ENCODE measurements around the gene TRIM49.
"Not testable (repeated sequence)": the region's sequence is repeated elsewhere in the genome, so short reads cannot be mapped to it uniquely, and the experiment has no call there.

TRIM49 gene, protein sequence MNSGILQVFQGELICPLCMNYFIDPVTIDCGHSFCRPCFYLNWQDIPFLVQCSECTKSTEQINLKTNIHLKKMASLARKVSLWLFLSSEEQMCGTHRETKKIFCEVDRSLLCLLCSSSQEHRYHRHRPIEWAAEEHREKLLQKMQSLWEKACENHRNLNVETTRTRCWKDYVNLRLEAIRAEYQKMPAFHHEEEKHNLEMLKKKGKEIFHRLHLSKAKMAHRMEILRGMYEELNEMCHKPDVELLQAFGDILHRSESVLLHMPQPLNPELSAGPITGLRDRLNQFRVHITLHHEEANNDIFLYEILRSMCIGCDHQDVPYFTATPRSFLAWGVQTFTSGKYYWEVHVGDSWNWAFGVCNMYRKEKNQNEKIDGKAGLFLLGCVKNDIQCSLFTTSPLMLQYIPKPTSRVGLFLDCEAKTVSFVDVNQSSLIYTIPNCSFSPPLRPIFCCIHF

DNA sequence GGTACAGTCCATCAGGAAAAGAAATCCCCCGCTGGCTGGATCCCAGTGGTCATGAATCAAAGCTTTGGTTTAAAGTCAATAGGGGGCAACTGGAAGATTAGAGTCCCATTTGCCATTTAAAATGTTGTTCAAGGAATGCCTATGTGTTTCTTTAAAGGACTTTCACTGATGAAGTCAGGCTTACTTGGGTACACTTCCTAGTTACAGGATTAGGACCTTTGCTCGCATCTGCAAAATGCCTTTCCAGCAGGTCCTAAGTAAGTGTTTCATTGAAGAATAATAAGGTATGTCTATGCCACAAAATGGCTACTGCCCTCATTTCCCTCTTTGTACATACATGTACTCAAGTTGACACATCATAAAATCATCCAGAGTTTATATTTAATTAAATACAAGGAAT lies at the start of gene TRIM49:
Gene TRIM49 (minus strand): TSS at position 101 of the 400 bp plus-strand sequence. CDS start 4,106 bp downstream, outside the sequence.
- not testable (repeated sequence) for DNase-seq

- DNase-seq, result not testable (repeated sequence)
Measured at GRCh38 chr11:89826694-89827093, 18.3 kb upstream of the TRIM49 start.

DNA sequence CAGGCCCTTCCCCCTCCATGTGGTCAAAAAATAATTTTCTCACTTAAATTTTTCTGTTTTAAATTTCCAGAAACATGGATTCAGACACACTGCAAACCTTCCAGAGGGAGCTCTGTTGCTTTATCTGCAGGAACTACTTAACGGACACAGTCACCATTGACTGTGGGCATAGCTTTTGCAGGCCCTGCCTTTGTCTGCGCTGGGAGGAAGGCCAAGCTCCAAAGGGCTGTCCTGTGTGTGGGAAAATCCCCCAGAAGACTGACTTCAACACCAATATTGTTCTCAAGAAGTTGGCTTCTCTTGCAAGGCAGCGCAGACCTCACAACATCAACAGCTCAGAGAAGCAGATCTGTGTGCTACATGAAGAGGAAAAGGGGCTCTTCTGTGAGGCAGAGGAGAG lies 11.6 kb upstream of the TRIM49 start:
- DNase-seq, result not testable (repeated sequence)

DNA sequence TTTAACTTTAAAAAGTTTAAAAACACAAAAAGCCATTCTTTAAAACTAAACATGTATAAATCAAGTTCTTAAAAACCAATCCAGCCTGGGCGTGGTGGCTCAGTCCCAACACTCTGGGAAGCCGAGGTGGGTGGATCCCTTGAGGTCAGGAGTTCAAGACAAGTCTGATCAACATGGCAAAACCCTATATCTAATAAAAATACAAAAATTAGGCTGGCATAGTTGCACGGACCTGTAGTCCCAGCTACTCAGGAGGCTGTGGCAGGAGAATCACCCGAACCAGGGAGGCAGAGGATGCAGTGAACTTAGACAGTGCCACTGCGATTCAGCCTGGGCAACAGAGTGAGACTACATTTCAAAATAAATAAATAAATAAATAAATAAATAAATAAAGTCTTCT lies 5.2 kb upstream of the TRIM49 start:
- DNase-seq, result not testable (repeated sequence)

GRCh38 chr11:89787506-89788063 lies 20.8 kb downstream of the TRIM49 start:
- not testable (repeated sequence) for DNase-seq

DNA sequence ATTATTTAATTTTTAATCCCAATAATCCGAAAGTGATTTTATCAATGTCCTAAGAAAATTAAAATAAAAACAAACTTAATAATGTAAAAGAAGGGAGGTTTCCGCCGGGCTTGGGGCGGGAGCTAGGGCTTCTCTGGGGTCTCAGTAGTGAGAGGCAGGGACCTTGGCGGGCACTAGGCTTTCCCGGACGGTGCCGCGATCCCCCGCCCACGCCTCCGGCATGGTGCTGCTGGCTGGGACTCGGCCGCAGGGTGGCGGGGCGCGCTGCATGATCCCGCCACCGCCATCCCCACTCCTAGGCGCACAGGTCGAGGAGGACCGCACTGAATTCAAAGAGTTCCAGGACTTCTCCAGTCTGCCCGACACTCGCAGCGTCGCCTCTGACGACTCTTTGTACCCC lies 22.6 kb downstream of the TRIM49 start:
- not testable (repeated sequence) for DNase-seq

DNA sequence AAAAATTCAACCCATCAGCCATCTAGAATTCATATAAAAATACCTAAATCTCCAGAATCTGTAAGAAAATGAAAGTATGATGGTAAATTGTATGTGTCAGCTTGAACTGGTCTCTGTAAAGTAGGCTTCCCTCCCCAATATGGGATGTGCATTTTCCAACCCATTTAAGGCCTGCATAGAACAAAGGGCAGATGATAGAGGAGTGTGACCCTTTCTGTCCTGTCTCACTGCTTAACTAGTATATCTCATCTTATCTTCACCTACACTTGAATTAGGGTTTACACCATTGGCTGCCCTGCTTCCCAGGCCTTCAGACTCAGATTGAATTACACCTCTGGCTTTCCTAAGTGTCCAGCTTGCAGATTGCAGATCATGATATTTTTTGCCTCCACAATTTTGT lies 57.6 kb downstream of the TRIM49 start:
- DNase-seq, result not testable (repeated sequence)
